ENCODE results near the gene CMIP.

Gene CMIP

DNA sequence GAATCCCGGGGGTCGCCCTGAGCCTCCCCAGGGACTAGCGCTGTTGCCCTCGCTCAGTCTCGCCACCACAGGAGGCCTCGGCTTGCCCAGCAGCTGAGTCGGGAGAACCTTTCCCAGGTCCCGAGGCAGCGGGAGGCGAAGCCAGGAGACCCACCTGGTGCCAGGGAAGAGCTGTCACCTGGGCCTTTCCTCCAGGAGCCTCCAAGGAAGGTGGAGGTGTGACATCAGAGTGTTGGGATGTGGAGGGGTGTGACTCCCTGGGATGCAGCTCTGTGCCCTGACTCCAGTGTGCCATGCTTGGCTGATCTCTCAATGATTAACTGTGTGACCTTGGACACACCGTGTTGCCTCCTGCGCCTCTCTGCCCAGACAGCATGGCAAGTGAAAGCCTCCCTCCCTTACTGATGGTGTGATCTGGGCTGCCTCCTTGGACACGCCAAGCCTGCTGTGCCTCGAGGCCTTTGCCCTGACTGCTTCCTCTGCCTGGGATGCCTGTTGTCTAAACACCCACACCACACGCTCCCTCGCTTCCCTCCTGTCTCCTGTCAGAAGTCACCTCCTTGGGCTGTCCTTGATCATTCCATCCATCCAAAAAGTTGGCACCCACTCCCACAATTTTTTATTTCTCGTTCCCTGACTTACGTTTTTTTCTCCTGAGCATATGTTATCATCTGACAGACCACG lies 88.0 kb downstream of the CMIP start:
- no peak for DNase-seq (ENCODE audit: low read depth in 2 of 2)

DNA sequence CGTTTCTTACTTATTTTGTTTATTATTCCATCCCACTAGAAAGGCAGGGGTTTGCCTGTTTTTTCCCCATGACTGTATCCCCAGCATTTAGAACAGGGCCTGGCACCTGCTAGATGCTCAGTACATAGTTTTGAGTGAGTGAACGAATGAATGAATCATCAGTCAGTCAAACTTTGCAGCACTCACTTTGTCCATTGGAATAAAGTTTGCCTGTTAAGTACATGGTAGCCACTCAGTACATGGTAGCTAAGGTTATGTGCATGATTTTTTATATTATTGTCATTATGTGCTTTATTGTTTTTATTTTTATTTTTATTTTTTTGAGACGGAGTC lies 88.5 kb downstream of the CMIP start:
- DNase-seq (ENCODE audit: low read depth in 2 of 2), result no peak

GRCh38 chr16:81535679-81536360 lies 91.2 kb downstream of the CMIP start:
- DNase-seq (ENCODE audit: low read depth in 2 of 2), result no peak

DNA sequence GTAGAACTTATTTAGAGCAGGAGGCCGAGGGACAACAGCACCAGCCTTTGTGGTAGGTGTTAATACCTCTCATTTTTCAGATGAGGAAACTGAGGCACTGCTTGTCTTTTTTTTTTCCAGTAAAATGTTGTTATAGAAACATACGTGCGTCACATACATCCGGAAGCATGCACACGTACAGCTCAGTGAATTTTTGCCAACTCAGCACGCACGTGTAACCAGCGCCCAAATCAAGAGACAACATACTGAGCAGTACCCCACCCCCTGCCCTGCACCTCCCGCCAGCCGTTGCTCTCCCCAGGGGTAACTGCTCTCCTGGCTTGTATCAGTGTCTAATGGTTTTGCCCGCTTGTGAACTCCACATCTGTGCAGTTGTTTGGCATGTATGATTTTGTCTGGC lies 92.0 kb downstream of the CMIP start:
- DNase-seq (ENCODE audit: low read depth in 2 of 2), result no peak

DNA sequence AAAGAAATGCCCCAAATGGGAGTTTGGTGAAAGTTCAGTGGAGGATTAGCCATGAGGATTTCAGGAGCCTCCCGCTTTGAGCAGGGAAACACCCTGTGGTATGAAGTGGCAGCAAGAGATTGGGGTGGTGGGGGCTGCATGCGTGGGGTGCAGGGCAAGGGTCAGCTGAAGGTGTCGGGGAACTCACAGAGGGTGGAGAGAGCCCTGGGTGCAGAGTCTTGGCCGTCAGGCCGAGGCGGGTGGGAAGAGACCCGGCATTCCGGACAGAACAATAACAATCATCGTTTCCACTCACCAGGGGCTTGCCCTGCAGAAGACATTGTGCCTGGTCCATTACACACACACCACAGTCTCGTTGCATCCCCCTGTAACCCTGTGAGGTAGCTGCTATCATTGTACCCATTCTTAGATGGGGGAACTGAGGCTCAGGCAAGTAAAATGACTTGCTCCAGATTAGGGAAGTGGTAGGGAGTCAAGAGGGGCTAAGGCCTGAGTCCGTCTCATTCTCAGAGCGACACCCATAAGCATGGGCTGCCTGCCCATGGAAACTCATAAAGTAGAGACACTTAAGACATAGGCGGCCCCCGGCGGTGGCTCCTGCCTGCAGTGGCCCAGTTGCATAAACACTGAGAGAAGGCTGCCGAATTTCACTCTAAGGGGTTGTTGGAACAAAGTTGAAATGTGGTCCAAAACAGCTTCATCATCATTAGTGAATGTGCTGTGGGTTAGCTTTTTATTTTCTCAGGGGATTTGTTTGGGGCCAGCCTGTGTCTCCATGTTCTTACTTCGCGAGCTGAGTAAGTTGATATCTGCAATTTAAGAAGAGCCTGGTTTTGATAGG lies 93.3 kb downstream of the CMIP start:
- no peak for DNase-seq (ENCODE audit: low read depth in 2 of 2)

DNA sequence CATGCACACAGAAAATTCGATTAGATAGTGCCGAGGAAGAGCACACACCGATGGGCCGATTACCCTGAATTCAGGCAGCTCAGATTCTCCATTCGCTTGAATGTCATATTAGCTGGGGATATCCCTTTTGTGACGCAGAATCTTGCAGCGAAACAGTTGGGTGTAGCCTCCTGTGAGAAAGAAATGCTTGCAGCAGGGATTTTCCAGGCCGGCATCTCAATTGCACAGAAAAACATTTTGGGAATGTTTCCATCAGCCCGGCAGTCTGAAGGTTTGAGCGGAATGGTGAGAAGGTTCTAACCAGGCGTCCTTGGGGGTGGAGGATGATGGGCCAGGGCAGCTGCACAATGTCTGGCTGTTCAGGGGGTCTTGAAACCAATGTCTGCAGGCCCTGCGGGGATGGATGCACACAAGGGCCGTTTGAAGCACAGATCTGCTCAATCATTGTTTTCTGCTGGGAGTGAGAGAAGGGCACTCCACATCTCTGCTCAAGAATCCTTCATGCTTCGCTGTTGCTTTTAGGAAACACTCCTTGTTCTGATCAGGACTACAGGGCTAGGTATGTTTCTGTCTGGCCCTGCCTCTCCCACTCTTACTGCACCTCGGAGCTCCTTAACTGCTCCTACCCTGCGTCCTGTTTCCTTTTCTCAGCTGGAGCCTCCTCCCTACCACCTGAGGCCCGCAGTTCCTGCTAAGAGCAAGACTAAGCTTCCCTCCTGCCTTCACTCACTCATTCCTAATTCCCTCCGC lies 94.6 kb downstream of the CMIP start:
- DNase-seq (ENCODE audit: low read depth in 2 of 2), result no peak

DNA sequence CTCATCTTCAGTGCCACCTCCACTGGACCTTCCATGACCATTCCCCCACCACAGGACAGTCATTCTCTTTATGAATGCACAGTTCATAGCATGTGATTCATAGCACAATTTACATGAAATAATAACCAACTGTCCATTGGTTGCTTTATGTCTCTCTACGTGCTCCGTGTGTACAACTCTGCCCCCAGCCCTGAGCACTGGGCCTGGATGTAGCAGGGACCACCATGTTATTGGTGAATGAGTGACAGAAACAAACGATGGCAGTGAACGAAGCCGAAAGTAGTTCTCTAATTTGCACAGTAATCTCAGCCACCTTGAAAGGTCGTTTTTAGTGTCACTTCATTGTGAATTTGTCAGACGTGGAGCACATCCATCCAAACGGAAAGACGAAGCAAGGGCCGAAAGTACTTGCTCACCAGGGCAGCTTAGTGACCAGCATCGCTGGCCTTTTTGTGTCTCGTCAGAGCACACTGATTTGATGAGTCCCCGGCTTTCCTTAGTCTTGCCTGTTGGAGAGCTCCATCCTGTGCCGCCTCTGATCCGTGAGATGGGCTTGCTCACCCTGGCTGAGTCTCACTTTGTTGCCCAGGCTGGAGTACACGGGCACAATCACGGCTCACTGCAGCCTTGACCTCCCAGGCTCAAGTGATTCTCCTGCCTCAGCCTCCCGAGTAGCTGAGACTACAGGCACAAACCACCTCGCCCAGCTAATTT lies 95.3 kb downstream of the CMIP start:
- DNase-seq (ENCODE audit: low read depth in 2 of 2), result no peak

GRCh38 chr16:81541314-81541713 lies 96.7 kb downstream of the CMIP start:
- no peak for DNase-seq (ENCODE audit: low read depth in 2 of 2)

DNA sequence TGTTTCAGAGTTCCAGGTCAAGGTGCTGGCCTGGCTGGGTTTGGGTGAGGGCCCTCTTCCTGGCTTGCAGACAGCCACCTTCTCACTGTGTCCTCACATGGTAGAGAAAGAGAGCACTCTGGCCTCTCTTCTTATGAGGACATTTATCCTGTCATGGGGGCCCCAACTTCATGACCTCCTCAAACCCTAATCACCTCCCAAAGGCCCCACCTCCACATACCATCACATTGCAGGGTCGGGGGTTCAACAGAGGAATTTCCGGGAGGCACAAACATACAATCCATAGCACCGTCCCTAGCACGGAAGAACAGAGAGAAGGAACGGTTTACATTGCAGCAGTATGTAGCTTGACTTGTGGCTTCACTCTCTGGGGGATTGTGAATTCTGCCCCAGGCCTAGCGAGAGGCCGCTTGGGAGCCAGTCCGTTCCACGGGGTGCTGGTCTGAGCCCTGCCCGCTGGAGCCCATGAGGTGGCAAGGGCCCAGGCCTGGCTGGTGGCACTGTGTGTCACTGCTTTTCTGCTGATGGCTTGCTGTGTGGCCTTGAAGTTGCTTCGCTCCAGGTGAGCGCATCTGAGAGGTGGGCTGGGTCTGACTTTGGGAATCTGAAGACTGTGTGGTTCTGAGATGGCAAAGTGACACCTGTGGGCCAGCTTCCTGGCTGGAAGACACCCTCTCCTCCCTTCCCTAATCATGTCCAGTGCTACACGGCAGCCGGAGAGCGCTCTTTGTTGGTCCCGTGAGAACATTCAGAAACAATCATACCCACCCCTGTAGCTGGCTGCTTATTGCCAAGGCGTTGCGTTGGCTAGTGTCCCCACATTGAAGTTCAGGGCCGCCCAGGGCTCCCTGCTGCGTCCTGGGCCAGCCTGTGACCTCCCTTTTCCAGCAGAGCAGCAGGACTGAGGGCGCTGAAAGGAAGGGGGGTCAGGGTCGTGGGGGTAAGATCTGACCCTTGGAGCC lies 98.3 kb downstream of the CMIP start:
- no peak for DNase-seq (ENCODE audit: low read depth in 2 of 2)

- DNase-seq (ENCODE audit: low read depth in 2 of 2), result no peak
Observed at GRCh38 chr16:81543571-81543970, 99.0 kb downstream of the CMIP start.

DNA sequence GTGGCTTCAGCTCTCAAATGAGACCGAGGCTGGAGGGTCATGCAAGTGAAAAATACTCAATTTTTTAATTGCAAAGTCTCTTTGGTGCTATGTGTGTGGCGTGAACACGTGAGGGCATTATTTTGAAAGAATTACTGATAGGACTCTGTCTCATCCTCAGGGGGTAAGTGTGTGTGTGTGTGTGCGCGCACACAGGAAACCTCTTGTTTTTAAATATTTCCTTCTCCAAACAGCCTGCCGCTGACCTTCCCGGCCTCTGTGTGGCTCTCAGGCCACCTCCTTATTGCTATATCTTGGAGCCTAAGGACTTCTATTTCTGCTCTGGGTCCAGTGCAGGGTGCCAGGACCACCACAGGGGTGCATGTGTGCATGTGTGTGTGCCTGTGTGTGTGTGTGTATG lies 99.7 kb downstream of the CMIP start:
- no peak for DNase-seq (ENCODE audit: low read depth in 2 of 2)

- DNase-seq (ENCODE audit: low read depth in 2 of 2), result no peak
Observed at GRCh38 chr16:81544700-81545271, 100.2 kb downstream of the CMIP start.

DNA sequence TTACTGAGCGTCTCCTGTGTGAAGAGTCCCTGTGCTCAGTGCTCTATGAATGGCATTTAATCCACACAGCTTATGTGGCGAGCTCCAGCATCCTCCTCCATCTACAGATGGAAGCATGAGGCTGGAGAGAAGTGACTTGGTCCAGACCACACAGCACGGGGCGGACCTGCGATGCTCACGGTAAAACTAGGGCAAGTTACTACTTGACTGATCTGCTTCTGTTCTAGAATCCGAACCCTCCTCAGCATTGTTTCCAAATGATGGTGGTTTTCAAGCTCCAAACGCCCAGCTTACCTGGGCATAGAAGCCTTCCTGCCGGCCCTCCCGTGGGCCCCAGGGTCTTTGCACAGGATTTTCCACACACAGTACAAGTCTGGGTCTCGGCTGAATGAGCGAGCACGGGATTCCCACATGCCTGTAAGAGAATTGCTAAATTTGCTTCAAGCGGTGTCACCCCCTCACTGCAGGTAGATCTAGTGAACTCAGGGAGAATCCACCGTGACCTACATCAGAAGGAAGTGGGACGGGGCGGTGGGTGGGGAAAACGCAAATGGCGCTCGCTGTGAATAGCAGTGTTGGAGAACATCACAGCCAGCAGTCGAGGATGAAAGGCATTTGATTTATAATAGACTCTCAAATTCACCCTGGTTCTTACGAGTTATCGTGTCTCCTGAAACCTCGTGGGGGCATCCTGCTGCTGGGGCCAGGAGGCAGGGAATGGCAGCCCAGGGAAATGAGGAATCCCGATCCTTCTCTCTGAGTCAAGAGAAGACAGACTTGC lies 101.1 kb downstream of the CMIP start:
- no peak for DNase-seq (ENCODE audit: low read depth in 2 of 2)

DNA sequence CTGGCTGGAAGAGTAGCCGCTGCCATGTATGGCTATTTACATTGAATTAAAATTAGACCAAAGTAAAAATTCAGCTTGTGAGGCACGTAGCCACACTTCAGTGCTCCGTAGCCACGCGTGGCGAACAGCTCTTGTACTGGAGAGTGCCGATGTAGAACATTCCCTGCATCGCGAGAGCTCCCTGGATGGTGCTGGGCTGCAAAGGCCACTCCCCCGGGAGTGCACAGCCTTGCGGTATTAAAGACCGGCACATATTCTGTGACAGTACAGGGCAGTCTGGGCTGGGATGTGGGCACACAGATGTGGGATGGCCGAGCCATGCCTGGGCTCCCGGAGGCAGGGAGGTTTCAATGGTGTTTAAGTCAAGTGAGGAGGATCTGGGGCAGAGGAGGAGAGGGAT lies 102.2 kb downstream of the CMIP start:
- no peak for DNase-seq (ENCODE audit: low read depth in 2 of 2)

DNA sequence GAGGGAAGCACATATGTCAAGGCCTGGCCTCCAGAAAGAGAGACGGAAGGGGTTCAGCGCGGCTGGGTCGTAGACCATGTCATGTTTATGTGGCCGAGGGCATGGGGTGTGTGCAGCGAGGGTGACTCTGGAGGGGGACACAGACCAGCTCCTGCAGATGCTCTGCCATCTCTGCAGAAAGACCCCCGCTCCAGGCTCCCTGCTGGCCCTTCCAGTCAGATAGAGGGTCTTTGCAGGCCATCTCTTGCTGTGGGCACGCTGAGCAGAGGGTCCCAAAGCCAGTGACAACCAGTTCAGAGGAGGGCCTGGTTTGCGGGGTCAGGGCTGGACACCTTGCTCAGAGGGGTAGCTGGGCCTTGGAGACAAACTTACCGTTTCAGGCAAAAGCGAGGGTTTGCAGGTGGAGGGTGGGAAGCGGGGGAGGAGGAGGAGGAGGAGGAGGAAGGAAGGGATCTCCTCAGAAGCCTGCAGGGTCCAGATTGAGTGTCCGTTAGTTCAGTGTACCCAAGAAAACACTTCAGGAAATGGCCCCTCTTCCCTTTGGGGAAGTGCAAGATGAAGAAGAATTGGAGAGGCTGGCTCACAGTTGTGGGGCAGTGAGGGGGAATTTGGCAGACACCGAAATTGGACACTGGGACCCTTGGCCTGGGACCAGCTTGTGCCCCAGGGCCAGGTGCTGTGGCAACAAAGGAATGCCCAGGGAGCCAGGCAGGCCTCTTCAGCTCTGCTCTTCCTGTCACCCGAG lies 102.8 kb downstream of the CMIP start:
- DNase-seq (ENCODE audit: low read depth in 2 of 2), result no peak

DNA sequence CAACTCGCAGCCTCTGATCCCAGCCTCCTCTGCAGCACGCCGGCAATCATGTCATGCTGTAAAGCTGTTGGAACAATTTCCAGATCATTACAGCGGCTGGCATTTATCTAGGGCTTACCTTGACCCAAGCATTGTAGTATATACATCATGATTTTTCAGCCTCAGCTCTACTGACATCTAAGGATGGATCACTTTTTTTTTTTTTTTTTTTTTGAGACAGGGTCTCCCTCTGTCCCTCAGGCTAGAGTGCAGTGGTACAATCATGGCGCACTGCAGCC lies 103.3 kb downstream of the CMIP start:
- no peak for DNase-seq (ENCODE audit: low read depth in 2 of 2)

DNA sequence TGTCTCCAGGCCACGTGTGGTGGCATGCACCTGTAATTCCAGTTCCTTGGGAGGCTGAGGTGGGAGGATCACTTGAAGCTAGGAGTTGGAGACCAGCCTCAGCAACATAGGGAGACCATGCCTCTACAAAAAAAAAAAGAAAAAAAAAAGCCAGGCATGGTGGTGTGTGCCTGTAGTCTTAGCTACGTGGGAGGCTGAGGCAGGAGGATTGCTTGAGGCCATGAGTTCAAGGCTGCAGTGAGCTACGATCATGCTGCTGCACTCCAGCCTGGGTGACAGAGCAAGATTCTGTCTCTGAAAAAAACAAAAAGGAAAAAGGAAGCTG lies 103.9 kb downstream of the CMIP start:
- DNase-seq (ENCODE audit: low read depth in 2 of 2), result no peak

GRCh38 chr16:81548876-81549546 lies 104.4 kb downstream of the CMIP start:
- DNase-seq (ENCODE audit: low read depth in 2 of 2), result no peak
